HG03108 (cell line): ENCODE results near the gene C5orf52.
"Not testable (repeated sequence)": the region's sequence is repeated elsewhere in the genome, so short reads cannot be mapped to it uniquely, and the experiment has no call there.

Experiments used
- ATAC-seq: cut with Tn5 transposase; IDR thresholded peaks from one replicate; pipeline ENCODE4 v1.9.1; 2021; ENCODE audit warnings: moderate library complexity; ENCODE audit not compliant: unreplicated experiment

The C5orf52 gene

DNA sequence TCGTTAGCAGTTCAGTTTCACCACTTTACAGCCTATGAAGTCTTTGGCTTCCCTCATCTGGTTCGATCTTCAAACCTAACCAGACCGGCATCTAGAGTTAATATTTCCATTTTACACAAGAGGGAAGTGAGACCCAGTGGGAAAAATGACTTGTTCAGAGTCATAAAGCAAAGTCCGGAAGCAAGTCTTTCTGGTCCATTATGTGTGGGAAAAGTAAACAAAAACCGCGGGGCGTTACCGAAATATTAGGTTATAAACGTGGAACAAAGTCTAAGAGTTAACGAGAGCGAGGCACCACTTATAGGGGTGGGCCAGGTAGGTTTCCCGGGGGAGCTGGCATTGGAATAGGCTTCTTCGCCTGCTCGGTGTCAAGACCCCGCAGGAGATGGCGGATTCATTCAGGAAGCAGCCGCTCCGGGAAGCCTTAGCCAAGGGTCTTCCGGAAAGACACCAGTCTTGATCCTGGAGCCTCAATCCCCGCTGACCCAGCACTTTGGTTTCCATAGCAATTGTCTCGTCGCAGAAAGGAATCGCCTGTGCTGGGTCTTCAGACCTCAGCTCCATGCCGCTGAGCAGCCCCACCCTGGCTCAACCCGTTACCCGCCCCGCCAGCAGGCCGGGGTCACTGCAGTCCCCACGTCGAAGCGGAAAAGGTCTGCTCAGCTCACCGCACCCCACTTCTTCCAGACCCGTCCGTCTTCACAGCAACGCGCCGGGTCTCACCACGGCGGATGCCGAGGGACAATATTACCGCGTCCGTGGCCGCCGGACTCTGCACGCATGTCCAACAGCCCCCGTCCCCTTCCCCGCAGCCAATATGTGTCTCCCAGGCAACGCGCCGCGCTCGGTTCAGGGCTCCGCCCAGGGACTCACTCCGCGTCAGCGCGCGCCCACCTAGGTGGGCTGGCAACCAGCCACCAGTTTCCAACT is at the start of gene C5orf52:
C5orf52 (plus strand) TSS at position 872 of the 930 bp plus-strand sequence. CDS start 82 bp downstream, outside the sequence.
- ATAC-seq = no peak

DNA sequence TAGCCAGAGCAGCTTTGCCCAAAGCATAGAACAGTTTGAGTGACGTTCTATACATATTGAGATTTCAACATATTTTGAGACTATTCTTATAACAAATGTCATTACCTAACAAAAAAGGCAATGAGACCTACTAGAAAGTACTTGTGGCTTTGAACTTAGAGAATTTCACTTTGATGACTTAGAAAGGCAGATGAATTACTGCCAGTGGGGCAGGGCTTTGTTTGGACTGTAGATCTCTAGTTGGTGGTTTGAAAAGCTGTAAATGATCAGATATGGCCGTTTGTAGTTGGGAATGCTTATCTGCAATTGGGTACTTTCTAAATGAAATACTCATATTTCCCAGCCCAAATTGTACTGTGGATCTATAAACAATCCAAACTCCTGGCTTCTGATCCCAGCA is 47.2 kb upstream of the C5orf52 start:
- ATAC-seq = no peak

DNA sequence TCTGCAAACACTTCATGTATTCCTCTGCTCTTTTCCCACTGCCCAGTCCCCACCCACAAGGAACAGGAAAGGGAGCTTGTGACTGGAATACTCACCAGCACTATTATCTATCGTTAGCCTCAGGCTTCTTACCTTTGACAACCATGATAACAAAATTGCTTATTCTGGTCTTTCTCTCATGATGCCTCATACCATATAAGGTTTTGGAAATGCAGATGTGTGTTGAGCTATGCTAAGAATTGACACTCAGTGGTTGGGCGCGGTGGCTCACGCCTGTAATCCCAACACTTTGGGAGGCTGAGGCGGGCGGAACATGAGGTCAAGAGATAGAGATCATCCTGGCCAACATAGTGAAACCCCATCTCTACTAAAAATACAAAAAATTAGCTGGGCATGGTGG is 44.5 kb upstream of the C5orf52 start:
- ATAC-seq = no peak

DNA sequence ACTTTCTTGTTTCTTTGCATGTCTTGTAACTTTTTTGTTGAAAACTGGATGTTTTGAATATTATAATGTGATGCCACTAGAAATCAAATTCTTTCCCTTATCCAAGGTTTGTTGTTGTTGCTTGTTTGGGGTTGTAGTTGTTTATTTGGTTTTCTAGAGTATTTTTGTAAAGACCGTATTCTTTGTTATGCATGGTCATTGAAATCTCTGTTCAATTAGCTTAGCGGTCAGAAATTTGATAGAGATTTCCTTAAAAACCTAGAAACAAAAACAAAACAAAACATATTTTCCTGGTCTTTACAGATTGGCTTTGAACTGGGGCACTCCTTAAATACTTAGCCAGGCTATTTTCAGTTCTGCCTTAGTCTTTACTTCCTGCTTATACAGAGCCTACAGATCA is 41.0 kb upstream of the C5orf52 start:
- ATAC-seq = no peak

DNA sequence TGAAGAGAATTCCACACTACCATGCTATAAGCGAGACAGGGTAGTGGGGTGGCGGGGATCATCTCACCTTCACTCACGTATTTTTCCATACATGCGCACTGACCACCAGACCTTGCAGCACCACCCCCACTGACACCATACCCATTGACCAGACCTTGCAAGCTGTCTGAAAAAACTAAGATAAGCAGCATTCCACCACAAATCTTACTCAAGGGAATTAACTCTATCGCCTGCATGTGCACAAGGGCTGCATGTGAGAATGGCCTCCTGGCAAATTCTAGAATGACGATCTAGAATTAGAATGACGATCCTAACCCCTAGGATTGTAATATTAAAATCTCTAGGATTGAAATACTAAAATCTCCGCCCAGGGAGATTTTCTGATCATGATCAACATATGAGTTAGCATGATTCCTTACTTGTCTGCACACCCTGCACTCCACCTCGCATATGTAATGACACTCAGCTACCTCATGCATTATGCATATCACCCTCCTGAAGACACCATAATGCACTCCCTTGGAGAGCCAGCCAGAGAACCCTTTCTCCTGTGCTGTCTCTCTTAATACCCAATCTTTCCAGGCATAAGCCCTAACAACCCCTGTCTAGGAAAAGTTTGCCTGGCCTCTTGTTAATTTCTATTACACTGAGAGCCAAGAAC is 30.8 kb upstream of the C5orf52 start:
- ATAC-seq = no peak

DNA sequence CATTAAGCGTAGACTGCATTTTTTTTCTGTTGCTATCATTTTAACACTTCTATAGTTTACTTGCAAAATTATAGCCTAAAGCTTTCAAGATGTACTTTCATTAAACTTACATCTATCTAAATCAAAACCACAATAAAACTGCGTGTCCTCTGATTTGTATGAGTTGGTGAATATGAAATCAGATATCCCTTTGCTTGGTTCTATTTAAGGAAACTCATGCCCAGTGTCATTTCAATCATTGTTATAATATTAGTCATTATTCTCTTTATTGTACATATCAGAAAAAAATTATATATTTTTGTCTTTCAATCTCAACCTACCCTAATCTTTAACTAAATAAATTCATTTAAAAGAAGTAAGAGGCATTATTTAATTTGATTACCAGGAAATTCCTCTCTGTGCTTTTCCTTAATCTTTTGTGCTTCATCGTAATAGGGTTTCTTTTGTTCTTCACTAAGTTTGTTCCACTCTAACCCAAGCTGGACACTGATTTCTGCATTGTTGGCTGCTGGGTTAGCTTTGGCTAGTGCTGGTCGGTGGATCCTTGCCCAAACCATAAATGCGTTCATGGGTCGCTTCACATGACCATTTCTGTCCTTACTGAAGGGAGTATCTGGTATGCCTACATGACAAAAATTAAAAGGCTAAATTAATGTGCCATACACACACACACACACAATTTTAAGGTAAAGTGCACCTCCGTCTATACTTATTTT is 22.9 kb upstream of the C5orf52 start:
- ATAC-seq = no peak

DNA sequence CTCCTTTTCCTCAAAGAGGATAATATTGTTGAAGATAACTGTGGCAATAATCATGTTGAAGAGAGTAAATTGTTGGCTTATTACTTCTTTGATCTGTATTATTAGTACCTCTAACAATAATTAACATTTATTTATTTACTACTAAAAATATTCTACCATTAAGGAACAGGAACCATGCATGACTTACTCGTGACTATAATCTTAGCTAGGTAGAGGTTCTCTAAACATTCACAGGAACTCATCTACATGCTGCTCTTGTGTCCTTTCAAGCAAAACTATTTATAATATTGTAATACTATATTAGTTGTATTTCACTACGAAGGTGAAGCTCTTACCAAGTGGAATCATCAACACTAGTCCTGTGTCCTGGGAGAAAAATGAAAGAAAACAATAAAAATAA is 22.2 kb upstream of the C5orf52 start:
- ATAC-seq = no peak

DNA sequence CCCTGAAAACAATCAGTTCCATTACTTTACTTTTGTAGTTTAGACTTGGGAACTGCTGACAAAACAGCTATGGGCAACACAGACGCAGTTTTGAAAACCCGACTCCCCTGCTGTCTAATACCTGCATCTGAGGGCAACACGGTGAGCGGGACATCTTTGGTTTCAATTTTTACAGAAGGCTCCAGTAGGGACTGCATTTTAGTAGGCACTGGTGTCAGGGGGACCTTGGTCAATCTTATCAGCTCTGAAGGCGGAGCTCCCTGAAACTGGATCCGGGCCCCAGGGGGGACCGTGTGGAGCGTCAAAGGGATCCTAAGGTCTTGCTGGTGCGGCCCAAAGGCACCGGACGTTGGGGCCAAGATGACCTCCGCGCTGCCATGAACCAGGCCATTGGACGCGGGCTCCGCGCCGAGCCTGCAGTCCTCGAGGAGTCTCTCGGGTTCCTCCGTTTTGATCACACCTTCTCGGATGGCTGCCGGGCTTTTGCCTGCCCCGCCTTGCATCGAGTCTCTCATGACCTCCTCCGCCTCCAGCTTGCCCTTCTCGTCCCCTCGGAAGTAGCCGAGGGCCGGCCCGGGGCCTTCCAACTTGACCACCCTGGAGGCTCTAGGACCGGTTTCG is 20.2 kb upstream of the C5orf52 start:
- no peak for ATAC-seq

DNA sequence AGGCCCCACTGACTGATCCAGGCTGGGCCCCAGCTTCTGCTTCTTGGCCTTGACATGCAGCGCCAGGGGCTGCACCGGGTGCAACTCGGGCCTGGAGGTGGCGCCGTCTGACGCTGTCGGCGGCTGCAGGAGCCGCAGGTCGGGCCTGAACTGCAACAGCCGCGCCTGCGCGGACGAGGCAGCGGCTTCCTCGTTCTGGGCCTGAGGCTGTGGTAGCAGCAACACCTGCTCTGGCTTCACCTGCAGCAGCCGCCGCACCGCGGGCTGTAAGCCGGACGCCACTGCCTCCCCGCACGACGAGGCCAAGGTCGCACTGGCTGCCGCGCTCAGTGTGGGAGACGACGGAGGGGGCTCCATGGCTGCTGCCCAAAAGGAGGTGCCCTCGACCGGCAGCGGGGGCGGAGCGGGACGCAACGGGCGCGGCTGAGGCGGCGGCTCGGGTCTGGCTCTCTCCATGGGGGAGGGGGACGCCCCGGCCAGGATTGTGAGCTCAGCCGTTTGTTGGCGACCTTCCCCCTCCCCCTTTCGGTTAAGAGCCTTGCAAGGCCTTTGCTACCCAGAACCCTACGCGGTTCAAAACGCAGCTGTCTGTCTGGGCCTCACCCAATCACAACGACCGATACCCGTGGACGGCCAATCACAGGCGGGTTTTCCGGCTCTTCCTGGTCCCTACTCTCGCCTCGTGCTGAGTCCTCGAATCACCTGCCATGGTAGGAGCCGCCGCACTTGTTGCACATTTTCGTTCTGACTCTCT is 19.5 kb upstream of the C5orf52 start:
- ATAC-seq = peak; percentile 43

DNA sequence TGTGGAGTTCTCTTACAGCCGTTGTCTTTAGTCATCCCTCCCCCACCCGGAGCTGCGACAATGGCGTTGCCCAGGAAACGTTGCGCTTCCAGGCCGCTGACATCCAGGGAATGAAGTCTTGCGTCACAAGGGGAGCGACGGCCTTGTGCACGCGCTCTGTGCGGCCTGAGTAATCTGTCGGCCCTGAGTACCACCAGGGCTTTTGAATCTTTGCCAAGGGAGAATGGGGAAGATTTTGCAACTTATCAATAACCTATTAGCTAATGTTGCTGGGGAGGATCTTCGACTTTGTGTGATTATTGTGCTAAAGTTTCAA is 19.0 kb upstream of the C5orf52 start, which contains the start of gene SOX30:
SOX30 (minus strand) TSS at position 62 of the 316 bp plus-strand sequence. CDS start 360 bp downstream, outside the sequence.
- no peak for ATAC-seq

DNA sequence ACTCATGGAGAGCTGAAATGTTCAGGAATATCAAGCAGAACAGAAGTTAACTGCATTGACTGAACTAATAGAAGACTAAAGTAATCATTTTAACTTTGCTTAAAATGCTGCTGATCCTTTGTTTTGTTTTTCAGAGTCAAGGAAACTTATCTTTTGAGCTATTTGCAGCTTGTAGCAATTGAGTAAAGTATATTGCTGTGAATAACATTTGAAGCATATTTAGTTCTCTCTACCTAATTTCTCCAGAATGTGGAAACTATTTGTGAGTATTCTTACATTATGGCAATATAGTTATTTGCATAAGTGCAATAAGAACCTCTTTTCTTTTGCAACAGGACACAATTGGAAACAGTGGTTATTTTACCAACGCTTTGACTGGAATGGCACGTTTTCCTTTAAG is 13.8 kb upstream of the C5orf52 start:
- no peak for ATAC-seq

DNA sequence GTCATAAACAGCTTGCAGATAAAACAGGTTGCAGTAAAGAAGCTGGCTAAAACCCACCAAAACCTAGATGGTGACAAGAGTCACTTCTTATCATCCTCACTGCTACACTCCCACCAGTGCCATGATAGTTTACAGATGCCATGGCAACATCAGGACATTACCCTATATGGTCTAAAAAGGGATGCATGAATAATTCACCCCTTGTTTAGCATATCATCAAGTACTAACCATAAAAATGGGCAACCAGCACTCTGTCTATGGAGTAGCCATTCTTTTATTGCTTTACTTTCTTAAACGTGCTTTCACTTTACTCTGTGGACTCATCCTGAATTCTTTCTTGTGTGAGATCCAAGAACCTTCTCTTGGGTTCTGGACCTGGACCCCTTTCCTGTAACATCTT is 12.4 kb upstream of the C5orf52 start:
- ATAC-seq = no peak

DNA sequence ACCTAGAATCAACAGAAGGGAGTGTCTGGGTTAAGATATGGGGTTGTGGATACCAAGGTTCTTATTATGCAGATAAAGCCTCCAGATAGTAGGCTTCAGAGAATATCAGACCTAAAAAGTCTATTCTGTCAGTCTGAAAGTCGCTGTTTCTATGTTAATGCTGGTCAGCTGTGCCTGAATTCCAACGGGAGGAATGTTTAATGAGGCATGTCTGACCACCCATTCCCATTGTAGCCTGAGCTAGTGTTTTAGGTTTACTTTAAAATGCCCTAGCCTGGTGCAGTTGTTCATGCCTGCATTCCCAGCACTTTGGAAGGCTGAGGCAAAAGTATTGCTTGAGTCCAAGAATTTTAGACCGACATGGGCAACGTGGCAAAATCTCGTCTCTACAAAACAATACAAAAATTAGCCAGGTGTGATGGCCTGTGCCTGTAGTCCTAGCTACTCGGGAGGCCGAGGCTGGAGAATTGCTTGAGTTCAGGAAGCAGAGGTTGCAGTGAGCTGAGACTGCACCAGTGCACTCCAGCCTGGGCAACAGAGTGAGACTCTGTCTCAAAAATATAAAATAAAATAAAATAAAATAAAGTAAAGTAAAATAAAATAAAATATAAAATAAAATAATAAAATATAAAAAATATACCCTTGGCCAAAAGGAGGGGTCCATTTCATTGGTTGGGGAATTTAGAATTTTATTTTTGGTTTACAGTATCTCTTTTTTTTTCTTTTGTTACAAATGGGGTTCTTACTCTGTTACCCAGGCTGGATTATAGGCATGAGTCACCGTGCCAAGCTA is 11.3 kb upstream of the C5orf52 start:
- no peak for ATAC-seq

DNA sequence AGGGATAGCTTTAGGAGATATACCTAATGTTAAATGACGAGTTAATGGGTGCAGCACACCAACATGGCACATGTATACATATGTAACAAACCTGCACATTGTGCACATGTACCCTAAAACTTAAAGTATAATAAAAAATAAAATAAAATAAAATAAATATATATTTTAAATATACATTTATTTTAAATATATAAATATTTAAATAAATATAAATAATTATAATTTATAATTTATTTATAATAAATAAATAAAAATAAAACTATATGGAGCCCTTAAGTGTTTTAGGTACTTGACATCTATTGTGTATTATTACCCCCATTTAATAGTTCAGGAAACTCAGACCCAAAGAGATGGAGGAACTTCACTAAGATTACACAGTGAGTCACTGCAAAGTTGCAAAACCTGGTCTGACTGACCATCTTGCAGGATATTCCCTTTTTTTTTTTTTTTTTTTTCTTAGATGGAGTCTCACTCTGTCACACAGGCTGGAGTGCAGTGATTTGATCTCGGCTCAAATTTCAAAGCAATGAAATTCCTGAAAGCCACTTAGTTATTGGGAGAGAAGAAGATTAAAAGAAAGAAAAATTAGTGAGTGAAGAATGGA is 5.8 kb upstream of the C5orf52 start:
- ATAC-seq = no peak

DNA sequence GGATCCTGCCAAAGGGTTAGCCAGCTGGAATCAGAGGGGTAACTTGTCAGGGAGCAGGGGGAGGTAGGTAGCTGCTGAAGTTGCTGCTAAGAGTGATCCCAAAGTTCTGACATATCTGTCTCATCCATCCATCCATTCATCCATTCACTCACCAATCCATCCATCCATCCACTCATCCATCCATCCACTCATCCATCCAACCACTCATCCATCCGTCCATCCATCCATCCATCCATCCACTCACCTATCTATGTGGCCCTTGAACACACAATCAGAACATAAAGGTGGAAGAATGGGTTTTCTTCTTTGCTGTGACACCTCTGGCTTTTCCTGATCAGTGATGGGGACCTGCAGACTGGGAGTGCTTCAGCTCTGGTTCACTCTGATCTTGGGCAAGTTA is 3.0 kb upstream of the C5orf52 start:
- ATAC-seq = no peak

DNA sequence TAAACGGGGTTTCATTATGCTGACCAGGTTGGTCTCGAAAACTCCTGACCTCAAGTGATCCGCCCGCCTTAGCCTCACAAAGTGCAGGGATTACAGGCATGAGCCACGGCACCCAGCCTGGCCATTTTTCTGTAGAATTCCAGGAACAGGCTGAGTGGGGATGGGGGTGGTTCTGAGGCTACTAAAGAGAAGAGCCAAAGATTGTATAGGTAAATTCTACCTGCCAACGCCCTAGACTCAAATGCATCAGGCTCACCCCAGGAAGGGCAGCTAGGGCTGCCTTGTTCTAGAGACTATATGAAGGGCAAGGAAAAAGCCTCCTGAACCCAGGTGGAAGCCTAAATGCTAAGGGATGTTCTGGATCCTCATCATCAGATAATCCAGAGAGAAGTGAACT is 1.6 kb upstream of the C5orf52 start:
- no peak for ATAC-seq

DNA sequence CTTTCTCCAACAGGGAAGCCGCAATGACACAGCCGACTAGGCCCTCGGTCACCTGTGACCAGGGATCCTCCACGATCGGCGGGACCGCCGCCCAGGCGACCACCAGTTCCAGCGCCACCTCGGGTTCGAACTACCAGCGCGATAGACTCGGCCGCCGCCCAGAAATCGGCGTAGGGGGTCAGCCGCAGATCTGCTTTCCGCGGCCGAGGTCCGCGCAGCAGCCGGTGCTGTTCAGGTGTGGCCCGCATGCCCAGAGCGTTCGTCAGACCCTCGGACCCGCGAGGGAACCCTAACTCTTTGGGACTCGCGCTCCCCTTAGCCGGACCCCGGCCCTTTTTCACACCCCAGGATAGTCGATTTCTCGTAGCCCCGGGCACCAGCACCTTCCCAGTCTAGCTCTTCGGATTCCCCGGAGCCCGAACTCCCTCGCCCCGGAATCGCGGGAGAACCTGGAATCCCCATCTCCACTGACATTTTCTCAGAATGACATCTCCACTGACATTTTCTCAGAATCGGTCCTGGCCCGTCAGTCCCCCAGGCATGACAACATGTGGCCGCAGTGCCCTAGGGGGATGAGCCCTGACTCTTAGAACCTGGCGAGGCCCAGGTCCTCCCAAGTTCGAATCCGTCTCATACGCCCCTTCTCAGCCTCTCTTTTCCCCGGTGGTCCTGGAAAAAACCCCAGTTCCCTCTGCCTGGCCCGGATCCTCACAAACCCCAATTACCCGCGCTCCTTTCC is 428 bp downstream of the C5orf52 start:
- ATAC-seq = no peak

DNA sequence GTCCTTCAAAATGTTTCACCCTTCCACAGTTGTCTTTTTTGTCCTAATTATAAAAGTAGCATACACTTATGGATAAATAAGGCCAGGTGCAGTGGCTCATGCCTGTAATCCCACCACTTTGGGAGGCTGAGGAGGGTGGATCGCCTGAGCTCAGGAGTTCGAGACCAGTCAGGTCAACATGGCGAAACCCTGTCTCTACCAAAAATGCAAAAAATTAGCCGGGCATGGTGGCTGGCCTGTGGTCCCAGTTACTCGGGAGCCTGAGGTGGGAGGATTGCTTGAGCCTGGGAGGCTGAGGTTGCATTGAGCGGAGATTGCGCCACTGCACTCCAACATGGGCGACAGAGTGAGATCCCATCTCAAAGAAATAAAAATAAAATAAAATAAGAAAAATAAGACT is 1.6 kb downstream of the C5orf52 start:
- no peak for ATAC-seq

DNA sequence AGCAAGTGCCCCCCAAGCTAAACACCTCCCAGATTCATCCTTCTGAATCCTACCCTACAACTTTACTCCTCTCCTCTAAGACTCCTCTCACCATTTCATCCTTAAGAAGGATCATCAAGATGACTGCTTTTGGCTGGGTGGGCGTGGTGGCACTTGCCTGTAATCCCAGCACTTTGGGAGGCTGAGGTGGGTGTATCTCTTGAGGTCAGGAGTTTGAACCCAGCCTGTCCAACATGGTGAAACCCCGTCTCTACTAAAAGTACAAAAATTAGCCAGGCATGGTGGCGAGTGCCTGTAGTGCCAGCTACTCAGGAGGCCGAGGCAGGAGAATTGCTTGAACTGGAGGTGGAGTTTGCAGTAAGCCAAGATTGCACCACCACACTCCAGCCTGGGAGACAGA is 3.0 kb downstream of the C5orf52 start:
- not testable (repeated sequence) for ATAC-seq
